ENCODE results near the gene IL11. TPM values are rescaled to one million over a fixed set of nuclear protein-coding genes. Genes with fewer than 3 reads are reported as not detected.

IL11 gene
- total RNA-seq, 2 donors from 2014 or later, result 0.16 TPM; not detected in 1

GRCh38 chr19:55376241-55376933 is 6.1 kb upstream of the IL11 start, which contains the start of gene TMEM190:
TSS of gene TMEM190 (plus strand) at chr19:55376826. CDS start at chr19:55376854, 28 bp downstream.
- peaks cover 3 to 25% of the 10 kb centered on the region in 2 donors for H3K27me3 ChIP-seq
- TF ChIP-seq CTCF (IDR thresholded peaks at IDR 0.05), result no peak
- H3K4me1 ChIP-seq, result peaks cover 0 to 7% of the 10 kb centered on the region in 2 donors
- H3K9me3 ChIP-seq, result no peaks in the 10 kb centered on the region
- H3K27ac ChIP-seq, result no peak within 1 kb of the TSS
- DNase-seq (ENCODE audit: low spot score), result no peak
- no peaks in the 10 kb centered on the region for H3K36me3 ChIP-seq
- no peak within 1 kb of the TSS for H3K4me3 ChIP-seq

GRCh38 chr19:55373993-55374757 is 3.9 kb upstream of the IL11 start:
- H3K9me3 ChIP-seq, result no peaks in the 10 kb centered on the region
- no peak for DNase-seq (ENCODE audit: low spot score)
- no peaks in the 10 kb centered on the region for H3K36me3 ChIP-seq
- H3K4me3 ChIP-seq, result no peak overlapping the region
- no peak overlapping the region for H3K27ac ChIP-seq
- TF ChIP-seq CTCF (IDR thresholded peaks at IDR 0.05), result no peak
- H3K4me1 ChIP-seq, result peaks cover 0 to 16% of the 10 kb centered on the region in 2 donors
- peaks cover 7 to 38% of the 10 kb centered on the region in 2 donors for H3K27me3 ChIP-seq

GRCh38 chr19:55373306-55373992 is 3.2 kb upstream of the IL11 start:
- TF ChIP-seq CTCF (IDR thresholded peaks at IDR 0.05), result no peak
- Histone ChIP-seq H3K4me3 (no peak overlapping the region), H3K4me1 (peaks cover 0 to 22% of the 10 kb centered on the region in 2 donors), H3K27me3 (peaks cover 12 to 45% of the 10 kb centered on the region in 2 donors), H3K9me3 (no peaks in the 10 kb centered on the region), H3K27ac (no peak overlapping the region), H3K36me3 (no peaks in the 10 kb centered on the region)
- DNase-seq (ENCODE audit: low spot score), result no peak

DNA sequence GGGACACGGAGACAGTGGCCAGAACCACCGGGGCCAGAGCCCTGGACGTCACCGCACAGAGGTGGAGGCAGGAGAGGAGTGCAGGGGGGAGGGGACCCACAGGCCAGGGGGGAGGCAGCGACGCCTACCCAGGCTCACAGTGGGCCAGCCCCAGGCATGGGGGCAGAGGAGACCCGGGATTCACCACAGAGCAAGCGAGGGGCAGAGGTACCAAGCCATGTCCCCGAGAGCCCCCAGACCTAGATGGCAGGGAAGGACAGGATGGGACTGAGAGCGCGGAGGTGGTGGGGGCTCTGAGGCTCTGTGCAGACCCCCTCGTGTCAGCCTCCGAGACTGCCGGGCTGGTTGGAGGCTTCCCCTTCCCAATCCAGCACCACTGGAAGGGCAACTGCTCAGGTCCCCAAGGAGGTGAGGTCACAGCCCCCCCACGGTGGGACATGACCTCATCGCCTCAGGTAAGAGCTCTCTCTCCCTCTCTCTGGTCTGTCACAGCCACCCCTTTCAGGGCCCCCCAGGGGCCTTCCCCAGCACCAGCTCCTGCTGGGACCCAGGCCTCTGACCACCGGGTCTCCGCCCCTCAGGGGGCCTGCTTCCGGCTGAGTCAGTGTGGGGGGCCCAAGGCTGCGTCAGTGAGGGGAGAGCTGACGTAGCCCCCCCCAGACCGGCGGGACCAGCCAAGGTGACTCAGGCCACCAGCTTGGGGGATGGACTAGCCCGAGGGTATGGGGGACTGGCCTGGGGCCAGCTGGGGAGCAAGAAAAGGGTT is 2.2 kb upstream of the IL11 start:
- no peak for DNase-seq (ENCODE audit: low spot score)
- Histone ChIP-seq H3K27me3 (peaks cover 15 to 50% of the 10 kb centered on the region in 2 donors), H3K4me3 (no peak overlapping the region), H3K36me3 (no peaks in the 10 kb centered on the region), H3K4me1 (peaks cover 0 to 17% of the 10 kb centered on the region in 2 donors), H3K9me3 (no peaks in the 10 kb centered on the region), H3K27ac (no peak overlapping the region)
- TF ChIP-seq CTCF (IDR thresholded peaks at IDR 0.05), result no peak

DNA sequence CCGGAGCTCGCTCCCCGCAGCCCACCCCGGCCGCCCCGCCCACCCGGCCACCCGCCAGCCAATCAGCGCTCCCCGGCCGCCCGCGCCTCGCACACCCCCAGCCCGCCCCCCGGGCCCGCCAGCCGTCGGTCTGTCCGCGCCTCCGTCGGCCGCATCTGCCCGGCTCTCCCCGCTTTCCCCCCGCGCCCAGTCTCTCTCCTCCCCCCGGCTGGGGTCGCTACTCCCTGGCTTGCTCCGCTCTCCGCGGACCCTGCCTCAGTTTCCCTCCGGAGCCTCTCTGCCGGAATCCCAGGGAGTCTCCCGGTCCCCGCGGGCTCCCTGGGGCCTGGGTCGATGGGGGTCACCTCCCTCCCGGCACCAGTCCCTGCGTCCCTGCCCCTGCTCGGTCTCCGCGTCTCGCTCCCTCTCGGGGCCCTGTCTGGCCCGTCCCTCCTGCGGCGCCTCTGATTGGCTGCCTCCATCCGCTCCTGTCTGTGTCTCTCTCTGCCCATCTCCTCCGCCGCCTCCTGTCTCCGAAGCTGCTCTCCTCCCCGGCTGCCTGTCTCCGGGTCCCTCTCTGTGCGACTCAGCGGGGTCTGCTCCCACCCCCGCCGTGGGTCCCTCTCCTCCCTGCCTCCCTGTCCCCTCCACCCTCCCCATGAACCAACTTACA is 484 bp downstream of the IL11 start:
- no peak overlapping the region for H3K27ac ChIP-seq
- no peaks in the 10 kb centered on the region for H3K36me3 ChIP-seq
- peaks cover 0 to 14% of the 10 kb centered on the region in 2 donors for H3K4me1 ChIP-seq
- H3K4me3 ChIP-seq, result peak overlapping the region in 1 of 2 donors; percentile 38
- DNase-seq (ENCODE audit: low spot score), result no peak
- H3K27me3 ChIP-seq, result peaks cover 15 to 40% of the 10 kb centered on the region in 2 donors
- no peak for TF ChIP-seq CTCF (IDR thresholded peaks at IDR 0.05)
- H3K9me3 ChIP-seq, result no peaks in the 10 kb centered on the region
